HG03139 (cell line): ENCODE data around the gene RABEP1.

Source experiments
- ATAC-seq: cut with Tn5 transposase; IDR thresholded peaks from one replicate; pipeline ENCODE4 v1.9.1; 2021; ENCODE audit not compliant: unreplicated experiment

The RABEP1 gene

GRCh38 chr17:5269241-5269960 lies 12.7 kb upstream of the RABEP1 start:
- no peak for ATAC-seq

GRCh38 chr17:5272322-5272721 lies 9.8 kb upstream of the RABEP1 start:
- ATAC-seq = no peak

DNA sequence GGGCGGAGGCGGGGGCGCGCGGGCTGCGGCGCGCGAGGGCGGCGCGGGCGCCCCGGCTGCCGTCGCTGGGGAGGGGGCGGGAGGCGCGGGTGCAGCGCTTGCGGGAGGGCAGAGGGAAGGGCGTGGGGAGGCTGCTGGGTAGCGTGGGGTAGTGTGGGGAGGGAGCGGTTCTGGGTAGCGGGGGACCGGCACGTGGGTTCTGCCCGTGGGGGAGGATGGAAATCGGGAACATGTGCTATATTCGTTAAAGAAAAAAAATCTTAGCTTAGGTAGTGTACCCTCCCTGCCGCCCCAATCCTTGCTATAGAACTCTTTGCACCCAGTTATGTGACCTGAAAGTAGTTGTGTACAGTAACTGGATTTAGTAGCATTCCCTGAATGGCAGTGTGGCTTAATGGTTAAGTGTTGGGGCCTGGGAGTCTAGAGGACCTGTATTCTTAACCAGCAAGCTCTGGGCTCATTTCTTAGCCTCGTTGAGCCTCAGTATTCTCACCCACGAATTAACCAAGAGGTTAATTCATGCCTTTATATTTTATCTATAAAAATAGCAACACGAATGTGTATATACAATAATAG lies 646 bp downstream of the RABEP1 start:
- ATAC-seq = no peak

DNA sequence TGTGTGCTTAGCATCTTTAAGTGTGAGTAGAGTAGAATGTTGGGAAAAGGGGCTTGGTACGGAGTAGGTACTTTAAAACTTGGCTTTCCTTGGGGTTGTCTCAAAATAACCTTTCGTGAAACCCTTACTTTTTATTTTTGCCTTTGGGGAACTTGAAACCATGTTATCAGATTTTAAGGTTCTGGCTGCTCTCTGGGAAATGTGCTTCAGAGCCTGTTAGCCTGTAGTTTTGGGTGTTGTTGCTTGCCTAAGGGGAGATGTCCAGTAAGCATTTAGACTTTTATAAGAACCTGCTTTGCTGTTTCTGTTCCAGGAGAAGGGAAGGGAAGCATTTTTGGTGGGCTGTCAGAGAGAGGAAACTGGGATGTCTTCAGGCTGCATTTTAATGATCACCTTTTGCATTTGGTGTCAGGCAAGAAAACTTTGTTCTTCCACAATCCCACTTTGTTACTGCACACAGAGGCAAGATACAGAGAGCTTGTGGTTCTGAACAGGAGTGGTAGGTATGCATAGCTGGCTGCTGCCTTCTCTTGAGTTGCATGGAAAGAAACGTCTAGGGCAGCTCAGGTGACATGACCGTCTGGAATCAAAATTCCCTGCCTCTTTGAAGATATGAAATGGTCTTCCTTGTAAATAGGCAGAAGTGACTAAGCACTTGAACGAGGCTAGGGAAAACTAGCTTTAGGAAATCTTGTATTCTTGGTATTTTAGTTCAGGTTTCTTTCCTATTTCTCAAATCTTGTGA lies 1.7 kb downstream of the RABEP1 start:
- ATAC-seq = no peak

- no peak for ATAC-seq
Observed at GRCh38 chr17:5284681-5285080, 2.6 kb downstream of the RABEP1 start.

DNA sequence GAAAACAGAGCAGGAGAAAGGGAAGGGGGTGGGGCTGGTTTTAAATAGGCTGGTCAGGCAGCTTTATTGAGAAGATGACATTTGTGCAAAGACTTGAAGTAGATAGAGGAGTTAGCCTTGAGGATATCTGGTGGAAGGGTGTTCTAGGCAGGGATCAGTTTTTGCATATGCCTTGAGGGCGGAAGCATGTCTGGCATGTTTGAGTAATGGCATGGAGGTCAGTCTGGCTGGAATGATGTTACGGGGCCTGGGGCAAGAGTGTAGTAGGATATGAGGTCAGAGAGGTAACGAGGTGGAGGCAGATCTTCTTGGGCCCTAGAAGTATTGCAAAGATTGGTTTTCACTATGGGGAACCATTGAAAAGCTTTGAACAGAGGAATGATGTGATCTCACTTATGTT lies 4.8 kb downstream of the RABEP1 start:
- ATAC-seq = no peak

GRCh38 chr17:5291683-5292350 lies 9.7 kb downstream of the RABEP1 start:
- ATAC-seq = no peak

DNA sequence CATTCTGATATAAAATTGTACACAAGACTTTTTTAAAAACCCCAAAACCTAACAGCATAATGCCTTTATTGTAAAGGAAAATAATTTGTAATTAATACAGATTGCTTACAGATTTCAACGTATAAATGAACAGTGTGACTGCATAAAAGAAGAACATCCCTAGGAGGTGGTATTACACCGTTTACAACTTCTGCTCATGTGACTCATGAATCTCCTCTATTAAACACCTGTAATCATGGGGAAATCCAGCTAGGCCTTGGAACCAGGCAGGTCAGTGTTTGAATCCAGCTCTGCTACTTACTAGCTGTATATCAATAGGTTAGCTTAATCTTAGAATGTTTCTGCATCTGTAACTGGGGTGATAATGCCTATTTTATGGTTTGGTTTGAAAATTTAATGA lies 15.2 kb downstream of the RABEP1 start:
- ATAC-seq = no peak

- no peak for ATAC-seq
Observed at GRCh38 chr17:5299383-5299782, 17.3 kb downstream of the RABEP1 start.

- no peak for ATAC-seq
Observed at GRCh38 chr17:5304636-5305035, 22.6 kb downstream of the RABEP1 start.

DNA sequence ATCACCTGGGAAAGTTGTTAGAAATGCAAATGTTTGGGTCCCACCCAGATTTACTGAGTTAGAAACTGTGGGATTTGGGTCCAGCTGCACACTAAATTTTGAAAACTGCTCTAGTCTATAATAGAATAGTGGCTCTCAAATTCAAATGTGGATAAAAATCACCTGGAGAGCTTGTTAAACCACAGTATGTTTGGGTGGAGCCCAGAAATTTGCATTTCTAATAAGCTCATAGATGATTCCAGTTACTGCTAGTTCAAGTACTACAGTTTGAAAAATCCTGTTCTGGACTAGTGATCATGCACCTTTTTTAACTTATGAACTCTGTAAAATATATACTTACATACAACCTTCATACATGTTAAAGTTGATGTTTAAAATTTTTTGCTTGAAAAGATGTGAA lies 27.8 kb downstream of the RABEP1 start:
- ATAC-seq = no peak

- ATAC-seq = no peak
Observed at GRCh38 chr17:5325851-5326250, 43.8 kb downstream of the RABEP1 start.

GRCh38 chr17:5329784-5330557 lies 47.9 kb downstream of the RABEP1 start:
- no peak for ATAC-seq

GRCh38 chr17:5330981-5331380 lies 48.9 kb downstream of the RABEP1 start:
- no peak for ATAC-seq

- ATAC-seq = no peak
Observed at GRCh38 chr17:5331506-5331905, 49.4 kb downstream of the RABEP1 start.

DNA sequence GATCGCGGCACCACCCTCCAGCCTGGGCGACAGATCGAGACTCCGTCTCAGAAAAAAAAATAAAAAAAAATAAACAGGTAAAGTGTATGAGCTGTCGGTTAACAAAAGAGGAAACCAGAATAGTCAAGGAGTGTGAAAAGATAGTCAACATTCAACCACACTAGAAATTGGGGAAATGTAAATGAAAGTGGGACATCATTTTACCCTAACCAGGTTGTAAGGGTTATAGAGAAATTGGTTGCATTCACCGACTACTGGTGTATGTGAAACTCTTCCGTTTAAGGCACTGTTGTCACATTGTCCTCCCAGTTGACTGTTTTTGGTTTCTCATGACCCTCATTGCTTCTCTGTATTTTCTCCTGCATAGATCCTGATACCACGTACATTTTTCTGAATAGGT lies 62.8 kb downstream of the RABEP1 start:
- no peak for ATAC-seq

- ATAC-seq = no peak
Observed at GRCh38 chr17:5352681-5353289, 70.7 kb downstream of the RABEP1 start.

DNA sequence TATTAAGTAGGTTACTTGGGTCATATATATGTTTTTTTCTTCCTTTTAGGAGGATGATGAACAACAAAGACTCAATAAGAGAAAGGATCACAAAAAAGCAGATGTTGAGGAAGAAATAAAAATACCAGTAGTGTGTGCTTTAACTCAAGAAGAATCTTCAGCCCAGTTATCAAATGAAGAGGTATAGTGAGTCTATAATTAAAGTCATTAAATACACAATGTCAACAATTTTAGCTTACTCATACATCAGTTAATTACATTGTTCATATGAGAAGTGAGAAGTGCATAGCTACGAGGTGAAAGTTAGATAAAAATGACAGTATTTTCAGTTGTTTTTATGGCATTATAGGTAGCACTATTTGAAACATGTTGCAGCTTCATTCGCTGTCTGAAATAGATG lies 72.2 kb downstream of the RABEP1 start:
- ATAC-seq = no peak

- ATAC-seq = no peak
Observed at GRCh38 chr17:5354886-5355415, 72.9 kb downstream of the RABEP1 start.

- no peak for ATAC-seq
Observed at GRCh38 chr17:5355421-5356129, 73.5 kb downstream of the RABEP1 start.
